Neuron (in vitro differentiated cells): Measurements from ENCODE around the gene CPSF4.

Experiments
- H2AFZ ChIP-seq: one replicate; pipeline ENCODE4 v1.6.1; 2013; ENCODE audit warnings: low read depth, mild to moderate bottlenecking, inconsistent platforms, low read length, moderate library complexity
- H3K27me3 ChIP-seq: one replicate; pipeline ENCODE4 v1.6.1; 2013; ENCODE audit warnings: low read length; ENCODE audit not compliant: insufficient read depth
- H3K36me3 ChIP-seq: one replicate; pipeline ENCODE4 v1.6.1; 2013; ENCODE audit warnings: low read length; ENCODE audit not compliant: insufficient read depth
- H3K4me1 ChIP-seq: one replicate; pipeline ENCODE4 v1.6.1; 2013; ENCODE audit warnings: low read length; ENCODE audit not compliant: insufficient read depth
- H3K4me3 ChIP-seq: 2 replicates; pipeline ENCODE4 v1.5.1; 2013; ENCODE audit warnings: mild to moderate bottlenecking, low read length, moderate library complexity
- H3K9me3 ChIP-seq: one replicate; pipeline ENCODE4 v1.6.1; 2013; ENCODE audit warnings: low read length

Gene CPSF4

DNA sequence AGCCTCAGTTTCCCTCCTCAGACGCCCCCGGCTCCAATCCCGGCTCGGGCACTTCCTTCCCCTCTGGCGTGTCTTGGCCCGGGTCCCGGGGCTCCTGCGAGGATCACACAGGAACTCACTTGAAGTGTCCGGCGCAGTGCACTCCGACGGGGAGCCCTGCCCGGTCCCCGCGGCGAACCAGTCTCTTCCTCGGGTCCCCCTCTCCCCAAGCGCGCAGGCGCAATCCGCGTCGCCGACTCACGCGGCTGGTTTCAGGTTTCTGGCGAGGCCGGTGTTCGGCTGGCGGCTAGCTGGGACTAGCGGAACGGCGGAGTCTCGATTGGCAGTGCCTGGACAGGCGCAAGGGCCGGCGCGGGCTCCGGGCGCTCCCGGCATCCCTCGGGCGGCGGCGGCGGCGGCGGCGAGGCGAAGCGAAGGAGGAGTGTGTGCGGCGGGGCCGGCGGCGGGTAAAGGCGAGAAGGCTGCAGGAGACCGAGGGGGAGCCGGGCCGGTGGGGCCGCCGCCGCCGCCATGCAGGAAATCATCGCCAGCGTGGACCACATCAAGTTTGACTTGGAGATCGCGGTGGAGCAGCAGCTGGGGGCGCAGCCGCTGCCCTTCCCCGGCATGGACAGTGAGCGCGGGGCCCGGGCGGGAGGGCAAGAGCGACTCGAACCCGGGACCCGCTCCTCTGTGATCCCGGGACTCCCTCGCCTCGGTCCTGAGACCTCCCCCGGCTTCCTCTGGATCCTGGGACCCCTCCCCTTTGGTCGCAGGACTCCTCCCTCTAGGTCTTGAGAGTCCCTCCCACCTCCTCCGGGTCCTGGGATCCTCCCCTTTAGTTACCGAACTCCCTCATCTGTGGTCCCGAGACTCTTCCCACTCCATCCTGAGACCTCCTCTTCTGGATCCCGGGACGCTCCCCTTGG lies at the start of gene CPSF4, which contains the start of gene PTCD1:
TSS of gene CPSF4 (plus strand) at position 371 of the 908 bp plus-strand sequence. CDS start at position 511, 140 bp downstream.
TSS of gene PTCD1 (minus strand) at position 226 of the 908 bp plus-strand sequence. CDS start 3,556 bp downstream, outside the sequence.
- Histone ChIP-seq H2AFZ (peak within 1 kb of the TSS; percentile 100), H3K4me1 (peaks cover 16% of the 10 kb centered on the region), H3K27me3 (no peaks in the 10 kb centered on the region), H3K4me3 (peak within 1 kb of the TSS; percentile 99), H3K9me3 (no peaks in the 10 kb centered on the region), H3K36me3 (peaks cover 34% of the 10 kb centered on the region)

DNA sequence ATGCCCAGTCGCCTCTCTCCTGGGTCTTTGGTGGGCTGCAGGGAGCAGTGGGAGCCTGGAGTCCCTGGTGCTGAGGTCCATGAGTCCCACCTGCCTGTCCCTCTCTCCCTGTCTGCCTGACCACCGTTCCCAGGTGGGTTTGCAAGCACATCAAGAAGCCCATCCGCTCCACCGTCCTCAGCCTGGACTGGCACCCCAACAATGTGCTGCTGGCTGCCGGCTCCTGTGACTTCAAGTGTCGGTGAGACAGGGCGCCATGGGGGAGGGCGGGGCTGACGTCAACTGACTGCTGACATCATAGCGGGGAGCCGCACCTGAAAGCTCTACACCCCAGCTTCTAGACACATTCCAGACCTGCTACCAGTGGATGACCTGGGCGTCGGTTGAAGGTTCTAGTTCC lies 49.0 kb upstream of the CPSF4 start:
- Histone ChIP-seq H3K27me3 (no peaks in the 10 kb centered on the region), H3K4me1 (no peaks in the 10 kb centered on the region), H3K36me3 (peaks cover 24% of the 10 kb centered on the region), H2AFZ (no peak overlapping the region), H3K9me3 (no peaks in the 10 kb centered on the region), H3K4me3 (no peak overlapping the region)

DNA sequence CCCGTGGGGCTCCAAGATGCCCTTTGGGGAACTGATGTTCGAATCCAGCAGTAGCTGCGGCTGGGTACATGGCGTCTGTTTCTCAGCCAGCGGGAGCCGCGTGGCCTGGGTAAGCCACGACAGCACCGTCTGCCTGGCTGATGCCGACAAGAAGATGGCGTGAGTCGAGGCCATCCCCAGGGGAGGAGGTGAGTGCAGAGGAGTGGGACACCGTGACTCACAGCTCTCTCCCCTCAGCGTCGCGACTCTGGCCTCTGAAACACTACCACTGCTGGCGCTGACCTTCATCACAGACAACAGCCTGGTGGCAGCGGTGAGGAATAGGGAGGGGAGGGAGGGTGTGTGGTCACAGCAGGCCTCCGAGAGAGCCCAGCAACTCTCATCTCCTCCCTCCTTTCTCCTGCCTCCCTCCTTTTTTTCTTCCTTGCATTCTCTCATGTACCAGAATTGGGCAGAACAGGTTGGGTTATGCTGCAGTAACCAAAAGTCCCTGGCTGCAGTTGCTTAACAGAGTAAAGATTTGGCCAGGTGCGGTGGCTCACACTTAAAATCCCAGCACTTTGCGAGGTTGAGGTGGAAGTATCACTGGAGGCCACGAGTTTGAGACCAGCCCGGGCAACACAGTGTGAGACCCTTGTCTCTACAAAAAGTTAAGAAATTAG lies 47.7 kb upstream of the CPSF4 start:
- Histone ChIP-seq H3K4me3 (no peak overlapping the region), H3K9me3 (no peaks in the 10 kb centered on the region), H2AFZ (no peak overlapping the region), H3K4me1 (no peaks in the 10 kb centered on the region), H3K36me3 (peaks cover 35% of the 10 kb centered on the region), H3K27me3 (no peaks in the 10 kb centered on the region)

DNA sequence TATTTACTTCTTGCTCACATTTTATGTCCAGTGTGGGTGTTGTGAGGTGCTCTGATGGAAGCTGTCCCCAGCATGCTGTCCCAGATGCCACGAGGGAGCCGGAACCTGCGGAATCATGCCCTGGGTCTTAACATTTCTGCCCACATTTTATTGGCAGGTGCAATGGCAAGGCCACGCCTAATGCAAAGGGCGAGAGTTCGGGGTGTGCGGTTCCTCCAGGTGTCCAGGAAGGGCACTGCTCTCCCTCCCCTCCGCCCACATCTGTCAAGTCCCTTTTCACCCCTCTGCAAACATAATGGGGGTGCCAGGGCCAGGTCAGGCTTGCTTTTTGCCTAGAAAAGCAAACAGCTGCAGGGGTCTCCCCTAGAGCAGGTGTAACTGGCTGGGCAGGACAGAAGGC lies 46.7 kb upstream of the CPSF4 start:
- peaks cover 40% of the 10 kb centered on the region for H3K36me3 ChIP-seq

DNA sequence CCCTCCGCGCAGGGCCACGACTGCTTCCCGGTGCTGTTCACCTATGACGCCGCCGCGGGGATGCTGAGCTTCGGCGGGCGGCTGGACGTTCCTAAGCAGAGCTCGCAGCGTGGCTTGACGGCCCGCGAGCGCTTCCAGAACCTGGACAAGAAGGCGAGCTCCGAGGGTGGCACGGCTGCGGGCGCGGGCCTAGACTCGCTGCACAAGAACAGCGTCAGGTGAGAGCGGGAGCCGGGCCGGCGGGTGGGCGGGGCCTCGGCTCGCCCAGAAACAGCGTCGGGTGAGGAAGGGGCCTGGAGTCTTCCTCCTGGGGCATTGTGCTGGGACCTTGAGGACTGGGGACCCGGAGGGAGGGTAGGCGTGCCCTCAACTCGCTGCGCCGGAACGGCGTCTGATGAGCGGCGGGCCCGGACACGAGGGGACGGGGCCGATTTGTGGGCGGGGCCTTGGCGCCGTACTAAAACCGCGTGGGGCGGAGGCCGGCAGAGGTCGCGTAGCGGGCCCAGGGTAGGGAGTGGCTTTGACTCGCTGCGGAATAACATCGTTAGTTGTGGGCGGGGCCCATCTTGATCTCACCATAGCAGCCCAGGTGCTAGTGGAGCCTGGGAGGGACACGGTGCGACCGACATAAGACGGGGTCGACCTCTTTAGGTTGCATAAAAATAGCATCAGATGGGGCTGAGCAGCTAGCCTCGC lies 45.9 kb upstream of the CPSF4 start:
- H3K4me1 ChIP-seq, result no peaks in the 10 kb centered on the region

More for the DNA sequence above, 46.7 kb upstream of the CPSF4 start:
- no peaks in the 10 kb centered on the region for H3K9me3 ChIP-seq
- no peak overlapping the region for H2AFZ ChIP-seq
- no peak overlapping the region for H3K4me3 ChIP-seq
- H3K27me3 ChIP-seq, result no peaks in the 10 kb centered on the region
- no peaks in the 10 kb centered on the region for H3K4me1 ChIP-seq

DNA sequence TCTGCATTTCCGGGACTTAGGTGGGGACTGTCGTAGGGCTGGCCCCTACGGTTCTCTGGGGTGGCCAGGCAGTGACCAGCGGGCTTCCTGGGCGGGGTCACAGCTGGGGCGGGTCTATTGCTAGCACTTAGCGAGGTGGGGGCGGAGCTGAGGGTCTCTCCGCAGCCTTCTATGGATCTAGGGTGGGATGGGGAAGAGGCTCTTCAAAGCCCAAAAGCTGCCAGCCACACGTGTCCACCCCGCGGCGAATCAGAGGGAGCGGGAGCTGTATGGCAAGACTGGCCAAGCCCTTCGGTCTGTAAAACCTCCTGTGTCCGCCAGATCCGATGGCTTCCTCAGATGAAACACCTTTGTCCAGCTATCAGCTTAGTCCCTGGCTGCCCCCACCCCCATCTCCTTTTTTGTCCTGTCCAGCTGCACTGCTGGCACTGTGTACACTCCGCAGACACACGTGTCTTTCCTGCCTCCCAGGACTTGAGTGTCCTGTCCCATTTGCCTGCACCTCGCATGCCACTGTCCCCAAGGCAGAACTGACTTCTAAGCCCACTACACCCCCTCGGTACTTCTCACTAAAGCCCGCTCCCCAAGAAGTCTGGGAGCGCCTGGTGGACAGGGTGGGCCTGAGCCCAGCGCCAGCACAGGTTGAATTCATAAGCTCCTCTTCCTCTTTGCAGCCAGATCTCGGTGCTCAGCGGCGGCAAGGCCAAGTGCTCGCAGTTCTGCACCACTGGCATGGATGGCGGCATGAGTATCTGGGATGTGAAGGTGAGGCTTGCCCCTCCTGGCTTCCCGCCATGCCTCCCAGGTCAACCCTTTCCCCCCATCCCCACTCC lies 45.2 kb upstream of the CPSF4 start:
- no peak overlapping the region for H3K4me3 ChIP-seq
- H3K27me3 ChIP-seq, result no peaks in the 10 kb centered on the region
- no peaks in the 10 kb centered on the region for H3K9me3 ChIP-seq
- H3K4me1 ChIP-seq, result no peaks in the 10 kb centered on the region
- no peak overlapping the region for H2AFZ ChIP-seq
- H3K36me3 ChIP-seq, result peaks cover 56% of the 10 kb centered on the region

More for the DNA sequence above, 45.9 kb upstream of the CPSF4 start:
- no peak overlapping the region for H3K4me3 ChIP-seq
- H2AFZ ChIP-seq, result no peak overlapping the region
- H3K27me3 ChIP-seq, result no peaks in the 10 kb centered on the region
- H3K9me3 ChIP-seq, result no peaks in the 10 kb centered on the region
- H3K36me3 ChIP-seq, result peaks cover 48% of the 10 kb centered on the region

DNA sequence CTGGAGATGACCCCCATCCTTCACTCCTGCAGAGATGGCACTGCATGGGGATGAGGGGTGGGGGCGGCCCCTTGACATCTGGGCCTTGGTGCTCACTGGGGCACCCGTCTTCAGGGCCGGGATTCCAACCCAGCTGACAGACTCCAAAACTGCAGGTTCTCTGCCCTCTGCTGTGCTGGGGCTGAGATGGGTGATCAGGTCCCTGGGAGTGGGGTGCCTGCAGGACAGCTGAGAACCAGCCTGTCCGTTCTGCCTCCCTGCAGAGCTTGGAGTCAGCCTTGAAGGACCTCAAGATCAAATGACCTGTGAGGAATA lies 44.6 kb upstream of the CPSF4 start:
- peaks cover 61% of the 10 kb centered on the region for H3K36me3 ChIP-seq
- no peak overlapping the region for H2AFZ ChIP-seq
- no peaks in the 10 kb centered on the region for H3K4me1 ChIP-seq
- H3K4me3 ChIP-seq, result no peak overlapping the region
- no peaks in the 10 kb centered on the region for H3K9me3 ChIP-seq
- no peaks in the 10 kb centered on the region for H3K27me3 ChIP-seq

DNA sequence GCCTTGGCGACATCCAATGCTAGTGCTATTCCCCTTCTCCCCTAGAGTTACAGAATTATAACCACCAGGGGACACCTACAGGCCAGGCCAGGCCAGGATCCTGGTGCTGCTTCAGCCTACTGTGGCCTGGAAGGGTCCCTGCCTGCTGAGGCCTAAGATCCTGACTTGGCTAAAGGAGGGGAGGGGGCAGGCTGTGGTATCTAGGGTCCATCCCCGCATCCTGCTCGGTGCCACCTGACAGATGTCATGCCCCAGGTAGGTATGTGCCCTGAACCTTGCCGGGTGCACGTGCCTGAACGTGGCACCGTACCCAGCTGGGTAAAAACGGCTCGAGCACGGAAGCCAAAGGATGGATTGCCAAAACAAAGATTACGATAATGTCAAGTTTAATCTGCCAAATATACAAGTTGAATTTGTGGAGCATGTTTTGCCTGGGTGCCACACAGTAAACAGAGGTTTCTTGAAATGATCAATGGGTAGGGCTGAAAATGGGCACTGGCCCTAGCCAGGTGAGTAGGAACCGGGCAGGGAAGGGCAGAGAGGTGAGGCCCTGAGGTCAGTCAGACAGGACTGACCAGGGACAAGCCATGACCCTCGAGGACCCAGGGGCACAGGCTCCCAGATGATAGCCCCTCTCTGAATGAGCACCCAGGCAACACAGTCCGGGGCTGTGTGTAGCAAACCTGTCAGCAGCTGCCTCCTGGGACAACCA lies 43.0 kb upstream of the CPSF4 start:
- H3K9me3 ChIP-seq, result no peaks in the 10 kb centered on the region
- H3K4me1 ChIP-seq, result no peaks in the 10 kb centered on the region
- peaks cover 77% of the 10 kb centered on the region for H3K36me3 ChIP-seq
- H3K27me3 ChIP-seq, result no peaks in the 10 kb centered on the region
- no peak overlapping the region for H3K4me3 ChIP-seq
- no peak overlapping the region for H2AFZ ChIP-seq

DNA sequence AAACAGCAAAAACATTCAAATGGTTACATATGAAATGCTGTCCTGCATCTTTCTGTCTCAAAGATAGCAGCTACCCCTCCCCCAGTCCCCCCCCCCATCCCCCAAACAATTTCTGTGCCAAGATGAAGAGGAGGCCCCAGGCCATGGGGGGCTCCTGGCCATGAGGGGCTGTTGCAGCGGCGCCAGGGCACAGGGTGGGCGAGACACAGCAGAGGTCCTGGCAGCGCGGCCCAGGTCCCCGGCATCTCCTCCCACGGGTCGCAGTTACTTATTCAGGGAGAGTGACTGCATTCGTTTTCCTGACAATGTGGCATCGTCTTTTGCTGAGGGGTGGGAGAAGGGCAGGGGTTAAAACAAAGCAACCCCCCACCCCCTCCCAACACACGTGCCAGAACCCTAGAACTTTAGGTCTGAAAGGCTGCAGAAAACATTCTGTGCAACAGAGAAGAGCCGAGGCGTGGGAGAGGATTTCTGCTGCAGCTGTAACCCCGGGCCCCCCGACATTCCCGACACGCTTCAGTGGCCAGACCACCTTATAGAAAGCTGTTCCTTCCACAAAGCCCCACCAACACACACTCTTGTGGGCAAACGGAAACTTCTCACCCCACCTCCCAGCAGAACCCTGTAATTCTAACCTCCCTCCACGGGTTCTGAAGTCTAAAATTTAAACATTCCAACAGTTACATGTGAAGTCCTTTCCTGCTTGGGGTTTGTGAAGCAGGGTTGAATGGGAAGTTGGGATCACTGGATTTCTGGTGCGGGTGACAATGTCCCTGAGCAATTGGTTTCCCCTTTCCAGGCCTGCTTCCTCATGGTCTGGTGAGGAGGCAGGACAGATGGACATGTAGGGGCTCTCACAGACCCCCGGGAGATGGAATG lies 42.1 kb upstream of the CPSF4 start:
- Histone ChIP-seq H3K4me3 (no peak overlapping the region), H3K36me3 (peaks cover 77% of the 10 kb centered on the region), H3K4me1 (no peaks in the 10 kb centered on the region), H2AFZ (no peak overlapping the region), H3K9me3 (no peaks in the 10 kb centered on the region), H3K27me3 (no peaks in the 10 kb centered on the region)

DNA sequence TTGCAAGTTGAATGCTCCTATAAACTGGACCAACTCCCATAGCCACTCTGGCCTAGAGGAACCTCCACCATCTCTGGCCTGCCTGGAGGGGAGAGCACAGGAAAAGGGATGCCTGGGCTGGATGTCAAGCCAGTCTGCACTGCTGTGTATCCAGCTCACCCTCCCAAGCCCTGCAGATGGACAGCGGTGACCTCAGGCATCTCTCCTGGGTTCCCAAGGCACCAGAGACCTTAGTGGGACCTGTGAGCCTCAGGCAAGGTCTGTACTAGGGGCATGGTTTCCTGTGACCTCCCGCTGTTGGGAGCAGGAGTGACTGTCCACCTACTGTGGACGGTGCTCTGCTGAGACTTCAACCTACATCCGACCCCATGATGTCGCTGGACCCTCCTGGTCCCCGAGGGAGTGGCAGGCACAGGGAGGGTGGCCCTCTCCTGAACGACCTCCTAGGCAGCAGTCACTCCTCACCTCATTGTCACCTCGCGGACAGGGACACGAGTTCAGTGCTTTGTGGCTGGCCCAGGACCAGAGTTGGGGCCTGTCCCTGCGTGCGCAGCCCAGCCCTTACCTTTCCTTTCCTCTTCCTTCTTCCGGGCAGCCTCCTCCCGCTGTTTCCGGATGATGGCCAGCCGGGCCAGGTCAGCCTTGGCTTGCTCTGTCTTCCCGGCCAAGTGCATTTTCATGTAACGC lies 41.3 kb upstream of the CPSF4 start:
- no peaks in the 10 kb centered on the region for H3K9me3 ChIP-seq
- no peaks in the 10 kb centered on the region for H3K4me1 ChIP-seq
- no peak overlapping the region for H3K4me3 ChIP-seq
- H2AFZ ChIP-seq, result no peak overlapping the region
- no peaks in the 10 kb centered on the region for H3K27me3 ChIP-seq
- H3K36me3 ChIP-seq, result peaks cover 78% of the 10 kb centered on the region

DNA sequence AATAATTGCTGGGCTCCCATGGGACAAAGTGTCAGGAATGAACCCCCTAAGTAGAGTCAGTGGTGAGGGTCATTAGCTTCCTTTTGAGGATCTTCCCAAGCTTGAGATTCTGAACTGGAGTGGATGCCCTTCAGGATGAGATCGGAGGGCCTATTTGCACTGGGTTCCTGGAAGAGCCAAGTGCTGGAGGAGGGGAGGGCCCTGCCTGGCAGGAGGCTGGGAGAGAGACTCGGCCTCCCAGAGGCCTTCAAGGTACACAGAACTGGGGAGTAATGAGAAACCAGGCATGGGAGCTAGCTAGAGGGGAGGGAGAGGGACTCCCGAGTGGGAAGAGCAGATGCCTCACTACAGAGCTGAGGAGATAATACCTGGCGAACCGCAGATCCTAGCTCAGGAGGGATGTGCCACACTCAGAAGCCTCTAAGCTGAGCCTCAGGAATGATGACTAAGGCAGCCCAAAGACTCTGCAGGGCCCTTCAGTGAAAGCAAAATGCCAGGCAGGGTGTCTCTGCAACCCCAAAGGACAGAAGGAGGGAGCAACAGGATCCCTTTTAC lies 39.8 kb upstream of the CPSF4 start:
- no peaks in the 10 kb centered on the region for H3K4me1 ChIP-seq
- H3K9me3 ChIP-seq, result no peaks in the 10 kb centered on the region
- H3K27me3 ChIP-seq, result no peaks in the 10 kb centered on the region
- H3K4me3 ChIP-seq, result no peak overlapping the region
- peaks cover 80% of the 10 kb centered on the region for H3K36me3 ChIP-seq
- no peak overlapping the region for H2AFZ ChIP-seq
